Smooth muscle cell (in vitro differentiated cells): ENCODE measurements around the gene ENPP7. TPM values are rescaled to one million over a fixed set of nuclear protein-coding genes. Genes with fewer than 3 reads are reported as not detected.

ENCODE experiments used
- DNase-seq: peaks from one replicate; lab custom pipeline; 2025; ENCODE audit not compliant: unreplicated experiment; lab: John Stamatoyannopoulos, UW
- H2AFZ ChIP-seq: fragments of 200-600 bp; sonication (generic); 2 replicates; pipeline ENCODE4 v1.6.0; 2016; ENCODE audit warnings: antibody characterized with exemption, low read depth, mild to moderate bottlenecking
- H3F3A ChIP-seq: fragments of 200-600 bp; sonication (generic); 2 replicates; pipeline ENCODE4 v1.6.0; 2017; ENCODE audit warnings: antibody characterized with exemption, low read depth
- H3K27ac ChIP-seq: fragments of 200-600 bp; sonication (generic); 2 replicates; pipeline ENCODE4 v1.5.1; 2016; ENCODE audit warnings: low read depth, mild to moderate bottlenecking
- H3K27me3 ChIP-seq: fragments of 200-600 bp; sonication (generic); 2 replicates; pipeline ENCODE4 v1.6.1; 2016; ENCODE audit warnings: low read depth, mild to moderate bottlenecking
- H3K36me3 ChIP-seq: fragments of 200-600 bp; sonication (generic); 2 replicates; pipeline ENCODE4 v1.5.1; 2016; ENCODE audit warnings: low read depth
- H3K4me1 ChIP-seq: fragments of 200-600 bp; sonication (generic); 2 replicates; pipeline ENCODE4 v1.5.1; 2016; ENCODE audit warnings: low read depth
- H3K4me2 ChIP-seq: fragments of 200-600 bp; sonication (generic); 2 replicates; pipeline ENCODE4 v1.6.0; 2016; ENCODE audit warnings: mild to moderate bottlenecking
- H3K4me3 ChIP-seq: fragments of 200-600 bp; sonication (generic); 2 replicates; pipeline ENCODE4 v1.5.1; 2016; ENCODE audit warnings: mild to moderate bottlenecking
- H3K79me2 ChIP-seq: fragments of 200-600 bp; sonication (generic); 2 replicates; pipeline ENCODE4 v1.6.0; 2016; ENCODE audit warnings: low read depth, mild to moderate bottlenecking
- H3K9ac ChIP-seq: fragments of 200-600 bp; sonication (generic); 2 replicates; pipeline ENCODE4 v1.6.0; 2016; ENCODE audit warnings: low read depth
- H3K9me3 ChIP-seq: fragments of 200-600 bp; sonication (generic); replicated peaks from 2 replicates; pipeline ENCODE4 v1.5.1; 2016; ENCODE audit warnings: low read depth
- H4K20me1 ChIP-seq: fragments of 200-600 bp; sonication (generic); 2 replicates; pipeline ENCODE4 v1.6.0; 2016; ENCODE audit warnings: low read depth
- CTCF ChIP-seq: fragments of 200-600 bp; sonication (generic); IDR thresholded peaks from 2 replicates; pipeline ENCODE4 v1.5.1; 2017; ENCODE audit warnings: borderline replicate concordance, mild to moderate bottlenecking, antibody characterized with exemption; ENCODE audit not compliant: insufficient read depth, poor library complexity, severe bottlenecking
- WGBS: methylation state at CpG from one replicate; pipeline ENCODE4 v1.1.7; 2016; ENCODE audit warnings: low lambda C conversion rate; 5-methylcytosine and 5-hydroxymethylcytosine counted together
- polyA plus RNA-seq: library from polyadenylated mRNA; unstranded; fragments of >200 nt; fragmentation: Nextera tagmentation; extraction: Ambion mirVana; gene quantifications from 2 replicates; pipeline ENCODE4 v1.2.1, GENCODE V29; 2016
- total RNA-seq: library from RNA; depleted of rRNA; stranded (reverse); fragments of >200 nt; gene quantifications from 2 replicates; pipeline ENCODE4 v1.2.3, GENCODE V29; 2014

Gene ENPP7
- total and polyA plus RNA-seq, 2 experiments from 2014 or later = not detected

DNA sequence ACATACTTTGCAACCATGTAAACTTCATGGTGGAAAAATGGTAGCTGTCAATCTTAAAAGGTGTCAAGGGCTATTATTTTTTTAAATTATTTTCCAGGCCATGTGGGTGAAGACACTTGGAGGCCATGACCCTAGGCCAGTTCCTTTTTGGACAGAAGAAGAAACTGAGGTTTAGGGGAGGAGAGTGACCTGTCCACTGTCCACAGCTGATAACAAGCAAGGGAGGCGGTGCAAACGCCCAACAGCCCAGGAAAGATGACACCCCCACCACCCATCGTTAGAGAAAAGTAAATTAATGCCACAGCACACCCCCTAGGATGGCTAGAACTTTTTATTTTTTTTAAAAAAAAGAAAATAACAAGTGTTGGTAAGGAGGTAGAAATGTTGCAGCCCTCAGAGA lies 19.2 kb downstream of the ENPP7 start:
- Histone ChIP-seq H3K9ac (no peak overlapping the region), H3K4me3 (no peak overlapping the region), H2AFZ (no peak overlapping the region), H3K27ac (no peak overlapping the region), H4K20me1 (no peaks in the 10 kb centered on the region), H3K36me3 (no peaks in the 10 kb centered on the region), H3K79me2 (no peaks in the 10 kb centered on the region), H3K27me3 (peaks cover 71% of the 10 kb centered on the region), H3K9me3 (no peaks in the 10 kb centered on the region), H3K4me2 (peak overlapping the region; percentile 57), H3K4me1 (peaks cover 30% of the 10 kb centered on the region), H3F3A (peaks cover 7% of the 10 kb centered on the region)
- DNase-seq = no peak
- WGBS = 70% methylated on average over 3 of the region's 3 CpGs
- TF ChIP-seq CTCF = no peak

- Histone ChIP-seq H3K4me2 (no peak overlapping the region), H3K9me3 (no peaks in the 10 kb centered on the region), H3K79me2 (no peaks in the 10 kb centered on the region), H3K9ac (no peak overlapping the region), H2AFZ (no peak overlapping the region), H4K20me1 (no peaks in the 10 kb centered on the region), H3K36me3 (no peaks in the 10 kb centered on the region), H3F3A (peaks cover 7% of the 10 kb centered on the region), H3K4me3 (no peak overlapping the region), H3K4me1 (peaks cover 30% of the 10 kb centered on the region), H3K27ac (no peak overlapping the region), H3K27me3 (peaks cover 63% of the 10 kb centered on the region)
- no peak for TF ChIP-seq CTCF
- WGBS = 91% methylated on average over 13 of the region's 13 CpGs
- DNase-seq = no peak
Observed at GRCh38 chr17:79750650-79751545, 20.2 kb downstream of the ENPP7 start.

GRCh38 chr17:79752175-79752574 lies 21.4 kb downstream of the ENPP7 start:
- Histone ChIP-seq H3K9me3 (no peaks in the 10 kb centered on the region), H3K36me3 (no peaks in the 10 kb centered on the region), H2AFZ (no peak overlapping the region), H3K27me3 (peaks cover 55% of the 10 kb centered on the region), H3K9ac (no peak overlapping the region), H3K79me2 (no peaks in the 10 kb centered on the region), H3F3A (peaks cover 7% of the 10 kb centered on the region), H3K27ac (no peak overlapping the region), H3K4me1 (peaks cover 24% of the 10 kb centered on the region), H4K20me1 (no peaks in the 10 kb centered on the region), H3K4me2 (no peak overlapping the region), H3K4me3 (no peak overlapping the region)
- no peak for TF ChIP-seq CTCF
- no peak for DNase-seq
- WGBS = 90% methylated on average over 13 of the region's 13 CpGs
